NCI-H748 treated with DMSO at 0.1 percent for 48 hours (cell line): Measurements from ENCODE around the gene LTF.
"Not testable (repeated sequence)": the region's sequence is repeated elsewhere in the genome, so short reads cannot be mapped to it uniquely, and the experiment has no call there.

ENCODE experiments used
- DNase-seq: peaks from one replicate; lab custom pipeline; 2025; lab: John Stamatoyannopoulos, UW

LTF gene

GRCh38 chr3:46412786-46413298, 51.9 kb downstream of the LTF start:
- DNase-seq = no peak

- no peak for DNase-seq
Measured at GRCh38 chr3:46411271-46411670, 53.4 kb downstream of the LTF start.

- DNase-seq = no peak
Measured at GRCh38 chr3:46410669-46411068, 54.0 kb downstream of the LTF start.

GRCh38 chr3:46409739-46410489, 54.8 kb downstream of the LTF start:
- DNase-seq = no peak

- DNase-seq = no peak
Measured at GRCh38 chr3:46408853-46409252, 55.9 kb downstream of the LTF start.

- DNase-seq = no peak
Measured at GRCh38 chr3:46407970-46408369, 56.7 kb downstream of the LTF start.

GRCh38 chr3:46406788-46407611, 57.7 kb downstream of the LTF start, which contains the start of the genes CCR5AS and CCRL2:
CCR5AS (minus strand) TSS chr3:46407066.
CCRL2 (plus strand) TSS chr3:46407259; CDS start chr3:46408080, 821 bp downstream.
- no peak for DNase-seq

- DNase-seq = no peak
Measured at GRCh38 chr3:46406443-46406787, 58.3 kb downstream of the LTF start.

GRCh38 chr3:46405301-46406019, 59.2 kb downstream of the LTF start:
- DNase-seq = no peak

- DNase-seq = not testable (repeated sequence)
Measured at GRCh38 chr3:46402902-46403301, 61.8 kb downstream of the LTF start.

- no peak for DNase-seq
Measured at GRCh38 chr3:46401579-46401978, 63.1 kb downstream of the LTF start.

GRCh38 chr3:46400846-46401245, 63.9 kb downstream of the LTF start:
- no peak for DNase-seq

GRCh38 chr3:46400000-46400734, 64.5 kb downstream of the LTF start:
- DNase-seq = no peak

GRCh38 chr3:46399557-46399956, 65.1 kb downstream of the LTF start:
- no peak for DNase-seq

- no peak for DNase-seq
Measured at GRCh38 chr3:46399098-46399497, 65.6 kb downstream of the LTF start.

- DNase-seq = no peak
Measured at GRCh38 chr3:46398186-46398955, 66.3 kb downstream of the LTF start.

GRCh38 chr3:46397111-46397510, 67.6 kb downstream of the LTF start:
- no peak for DNase-seq

GRCh38 chr3:46395766-46396530, 68.8 kb downstream of the LTF start:
- no peak for DNase-seq

- DNase-seq = no peak
Measured at GRCh38 chr3:46395210-46395661, 69.5 kb downstream of the LTF start.
